A549 (cell line): ENCODE results near the gene ENO2. TPM values are rescaled to one million over a fixed set of nuclear protein-coding genes. Genes with fewer than 3 reads are reported as not detected.

Experiments
- ATAC-seq, 2 experiments: fragments of 200-7000 bp in 1 of 2; fragments of >200 bp in 1 of 2; cut with Nextera tagmentation in 1 of 2; cut with Tn5 transposase in 1 of 2; 3 replicates each; pipeline versions ENCODE4 v1.8.0 to v1.9.1; 2018 to 2020; ENCODE audit warnings: mild to moderate bottlenecking in 1 of 2, moderate library complexity in 1 of 2
- CTCF ChIA-PET: fragments of 300-600 bp; sonication (Branson Sonifier 250); formaldehyde crosslinking; extraction: SDS; loops from one replicate; lab custom pipeline; 2021; ENCODE audit warnings: antibody characterized with exemption, inconsistent platforms; lab: Yijun Ruan, JAX
- POLR2A ChIA-PET: fragments of 350-600 bp; formaldehyde crosslinking; extraction: SDS; loops from one replicate; lab custom pipeline; 2021; ENCODE audit warnings: antibody characterized with exemption, inconsistent platforms; lab: Yijun Ruan, JAX
- DNase-seq, 2 experiments: peaks; one replicate each; pipeline versions ENCODE4 v3.0.0 to v3.0.0-alpha.2; 2011 to 2016; ENCODE audit warnings: low read depth in 1 of 2, low spot score in 1 of 2
- FAIRE-seq: peaks from 2 replicates; lab custom pipeline; 2011; peaks lifted over from hg19 to GRCh38; lab: Jason Lieb, UNC
- H3K27ac ChIP-seq, 2 experiments: fragments of >200 bp; sonication (Bioruptor Twin); formaldehyde crosslinking; 3 replicates each; pipeline ENCODE4 v1.5.1; 2016 to 2017
- H3K4me1 ChIP-seq: fragments of >200 bp; sonication (Bioruptor Twin); formaldehyde crosslinking; 3 replicates; pipeline ENCODE4 v1.6.1; 2016
- H3K4me2 ChIP-seq: fragments of >200 bp; sonication (Bioruptor Twin); formaldehyde crosslinking; 3 replicates; pipeline ENCODE4 v1.6.1; 2016
- H3K4me3 ChIP-seq: fragments of >200 bp; sonication (Bioruptor Twin); formaldehyde crosslinking; 3 replicates; pipeline ENCODE4 v1.5.1; 2016
- H3K9me3 ChIP-seq: fragments of >200 bp; sonication (Bioruptor Twin); formaldehyde crosslinking; 3 replicates; pipeline ENCODE4 v1.6.1; 2016
- CBX8 ChIP-seq: fragments of 200-600 bp; sonication (generic); IDR thresholded peaks from 2 replicates; pipeline ENCODE4 v1.6.1; 2016
- CHD2 ChIP-seq: fragments of 150-350 bp; IDR thresholded peaks from 2 replicates; pipeline ENCODE4 v1.6.1; 2014; ENCODE audit warnings: low read length; ENCODE audit not compliant: partially characterized antibody
- EHMT2 ChIP-seq: fragments of 200-600 bp; sonication (generic); IDR thresholded peaks from 2 replicates; pipeline ENCODE4 v1.6.1; 2016; ENCODE audit warnings: antibody characterized with exemption, low read depth, mild to moderate bottlenecking, moderate library complexity
- EP300 ChIP-seq, 2 experiments: fragments of >200 bp; sonication (Bioruptor Twin); formaldehyde crosslinking; IDR thresholded peaks; 2 replicates in 1 of 2; 3 replicates in 1 of 2; pipeline ENCODE4 v1.6.1; 2016 to 2017
- FOSB ChIP-seq: fragments of 250-450 bp; sonication (Bioruptor Pico); IDR thresholded peaks from 2 replicates; pipeline ENCODE4 v1.5.0; 2020; ENCODE audit warnings: mild to moderate bottlenecking, moderate library complexity
- HEYL ChIP-seq: fragments of 250-450 bp; sonication (Bioruptor Pico); IDR thresholded peaks from 2 replicates; pipeline ENCODE4 v1.8.0; 2021; ENCODE audit warnings: mild to moderate bottlenecking, moderate library complexity
- HOXB13 ChIP-seq: fragments of 250-450 bp; sonication (Bioruptor Pico); IDR thresholded peaks from 2 replicates; pipeline ENCODE4 v1.5.0; 2020; ENCODE audit warnings: low read depth, mild to moderate bottlenecking, moderate library complexity
- MYC ChIP-seq: IDR thresholded peaks from 2 replicates; pipeline ENCODE4 v1.6.1; 2012; ENCODE audit warnings: mild to moderate bottlenecking, inconsistent platforms, low read length, improper control_type of control experiment, borderline replicate concordance
- NFE2L2 ChIP-seq: fragments of 150-350 bp; conservative IDR thresholded peaks from 2 replicates; pipeline ENCODE4 v1.6.1; 2014; ENCODE audit warnings: low read length
- NR3C1 ChIP-seq: fragments of >200 bp; sonication (Bioruptor Twin); formaldehyde crosslinking; IDR thresholded peaks from 3 replicates; pipeline ENCODE4 v1.6.1; 2017
- POLR2A ChIP-seq: IDR thresholded peaks from 2 replicates; pipeline ENCODE4 v1.6.1; 2012; ENCODE audit warnings: mild to moderate bottlenecking, low read length
- RNF2 ChIP-seq: fragments of 200-600 bp; sonication (generic); IDR thresholded peaks from 2 replicates; pipeline ENCODE4 v1.6.1; 2016; ENCODE audit warnings: low read depth, mild to moderate bottlenecking, antibody characterized with exemption, moderate library complexity, borderline replicate concordance
- SMC3 ChIP-seq: fragments of >200 bp; sonication (Bioruptor Twin); formaldehyde crosslinking; IDR thresholded peaks from 3 replicates; pipeline ENCODE4 v1.6.1; 2018; ENCODE audit warnings: inconsistent platforms
- TP53 ChIP-seq: fragments of 250-450 bp; sonication (Bioruptor Pico); IDR thresholded peaks from 2 replicates; pipeline ENCODE4 v1.5.0; 2021; ENCODE audit warnings: mild to moderate bottlenecking, moderate library complexity
- ZC3H11A ChIP-seq: fragments of 450-650 bp; IDR thresholded peaks from 2 replicates; pipeline ENCODE4 v1.6.1; 2014; ENCODE audit warnings: antibody characterized with exemption, mild to moderate bottlenecking
- ZNF302 ChIP-seq: fragments of 250-450 bp; sonication (Bioruptor Pico); IDR thresholded peaks from 2 replicates; pipeline ENCODE4 v1.9.0; 2021; ENCODE audit warnings: inconsistent platforms, mild to moderate bottlenecking, moderate library complexity
- ZSCAN20 ChIP-seq: fragments of 250-450 bp; sonication (Bioruptor Pico); IDR thresholded peaks from 2 replicates; pipeline ENCODE4 v1.8.0; 2022; ENCODE audit warnings: mild to moderate bottlenecking, moderate library complexity
- WGBS: methylation state at CpG from one replicate; pipeline ENCODE4 v1.1.6; 2017; ENCODE audit errors: missing lambda C conversion rate; 5-methylcytosine and 5-hydroxymethylcytosine counted together
- polyA plus RNA-seq, 4 experiments: library from polyadenylated mRNA; depleted of rRNA in 3 of 4; stranded (reverse); fragments of >200 nt; fragmentation: RNase III in 1 of 4; extraction: RNeasy Plus Mini Kit Qiagen cat#74134 plus additional on column Dnase treatment in 1 of 4; gene quantifications; 2 replicates in 3 of 4; 3 replicates in 1 of 4; pipeline ENCODE4 v1.2.3, GENCODE V29; 2011 to 2017
- TF ChIP-seq, protein P1 (sequence below): fragments of >200 bp; sonication (Bioruptor Twin); formaldehyde crosslinking; IDR thresholded peaks from 3 replicates; pipeline ENCODE4 v1.5.1; 2016
- TF ChIP-seq, protein P2 (sequence below): fragments of >200 bp; sonication (Bioruptor Twin); formaldehyde crosslinking; IDR thresholded peaks from 3 replicates; pipeline ENCODE4 v1.6.1; 2016
- TF ChIP-seq, protein P3 (sequence below): fragments of >200 bp; sonication (Bioruptor Twin); formaldehyde crosslinking; IDR thresholded peaks from 2 replicates; pipeline ENCODE4 v1.6.1; 2016

Gene ENO2
- polyA plus RNA-seq, 2 of the 4 experiments (the other 2 are of a cell fraction) = 26.2 to 38.6 TPM

DNA sequence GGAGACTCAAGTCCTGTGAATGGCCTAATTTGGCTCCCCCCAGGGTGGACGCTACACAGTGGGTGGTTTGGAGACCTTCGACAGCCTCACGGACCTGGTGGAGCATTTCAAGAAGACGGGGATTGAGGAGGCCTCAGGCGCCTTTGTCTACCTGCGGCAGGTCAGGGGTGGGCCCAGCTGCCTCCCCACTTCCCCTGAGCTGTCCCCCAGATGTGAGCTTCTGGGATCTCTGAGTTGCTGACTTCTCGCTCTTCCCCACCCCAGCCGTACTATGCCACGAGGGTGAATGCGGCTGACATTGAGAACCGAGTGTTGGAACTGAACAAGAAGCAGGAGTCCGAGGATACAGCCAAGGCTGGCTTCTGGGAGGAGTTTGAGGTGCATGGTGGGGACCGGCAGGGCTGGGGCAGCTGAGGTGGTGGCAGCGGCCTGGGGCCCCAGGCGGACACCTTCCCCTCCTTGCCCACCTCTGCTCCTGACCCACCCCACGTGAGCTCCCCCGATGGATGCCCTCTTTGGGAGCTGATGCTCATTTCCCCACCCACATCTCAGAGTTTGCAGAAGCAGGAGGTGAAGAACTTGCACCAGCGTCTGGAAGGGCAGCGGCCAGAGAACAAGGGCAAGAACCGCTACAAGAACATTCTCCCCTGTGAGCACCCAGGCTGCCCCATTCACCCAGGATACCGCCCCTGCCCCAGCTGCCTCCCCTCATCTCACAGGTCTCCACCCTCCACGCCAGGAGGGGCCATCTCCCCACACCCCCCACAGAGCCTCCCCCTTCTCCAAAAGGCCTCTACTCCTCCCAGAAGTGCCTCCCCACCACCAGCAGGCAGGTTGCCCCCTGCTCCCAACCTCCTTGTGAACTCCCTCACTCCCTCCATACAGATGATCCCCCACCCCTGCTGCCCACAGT is 41.0 kb downstream of the ENO2 start:
- 92% methylated on average over 22 of the region's 22 CpGs for WGBS
- H3K4me3 ChIP-seq = no peak overlapping the region
- CTCF ChIA-PET = interaction anchor here (1.4 to 3.3 kb wide), 5 partner anchors 9 to 189 kb away, joined by 3 to 18 read pairs (median 11); partner anchors contain the start of genes C12orf57 and RNU7-1
- TF ChIP-seq, protein P1, sequence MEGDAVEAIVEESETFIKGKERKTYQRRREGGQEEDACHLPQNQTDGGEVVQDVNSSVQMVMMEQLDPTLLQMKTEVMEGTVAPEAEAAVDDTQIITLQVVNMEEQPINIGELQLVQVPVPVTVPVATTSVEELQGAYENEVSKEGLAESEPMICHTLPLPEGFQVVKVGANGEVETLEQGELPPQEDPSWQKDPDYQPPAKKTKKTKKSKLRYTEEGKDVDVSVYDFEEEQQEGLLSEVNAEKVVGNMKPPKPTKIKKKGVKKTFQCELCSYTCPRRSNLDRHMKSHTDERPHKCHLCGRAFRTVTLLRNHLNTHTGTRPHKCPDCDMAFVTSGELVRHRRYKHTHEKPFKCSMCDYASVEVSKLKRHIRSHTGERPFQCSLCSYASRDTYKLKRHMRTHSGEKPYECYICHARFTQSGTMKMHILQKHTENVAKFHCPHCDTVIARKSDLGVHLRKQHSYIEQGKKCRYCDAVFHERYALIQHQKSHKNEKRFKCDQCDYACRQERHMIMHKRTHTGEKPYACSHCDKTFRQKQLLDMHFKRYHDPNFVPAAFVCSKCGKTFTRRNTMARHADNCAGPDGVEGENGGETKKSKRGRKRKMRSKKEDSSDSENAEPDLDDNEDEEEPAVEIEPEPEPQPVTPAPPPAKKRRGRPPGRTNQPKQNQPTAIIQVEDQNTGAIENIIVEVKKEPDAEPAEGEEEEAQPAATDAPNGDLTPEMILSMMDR = no peak
- TF ChIP-seq HOXB13 (no peak), SMC3 (no peak), ZC3H11A (no peak), CBX8 (no peak), POLR2A (no peak), TP53 (CRISPR knock-in tag) (no peak), MYC (no peak), CHD2 (no peak), HEYL (CRISPR knock-in tag) (no peak), ZNF302 (CRISPR knock-in tag) (no peak), NR3C1 (no peak), FOSB (no peak), EP300 (IDR thresholded peaks at IDR 0.05) (no peak)
- TF ChIP-seq, all 56 proteins: peak for 0
- ATAC-seq = no peak
- FAIRE-seq = no peak
- POLR2A ChIA-PET = interaction anchor here (1.3 kb wide), 1 partner anchor 9 kb away, joined by 4 read pairs; no protein-coding TSS in a partner anchor
- H3K27ac ChIP-seq = no peak overlapping the region
- no peaks in the 10 kb centered on the region for H3K4me1 ChIP-seq
- no peaks in the 10 kb centered on the region for H3K9me3 ChIP-seq
- no peak overlapping the region for H3K4me2 ChIP-seq
- DNase-seq = no peak

DNA sequence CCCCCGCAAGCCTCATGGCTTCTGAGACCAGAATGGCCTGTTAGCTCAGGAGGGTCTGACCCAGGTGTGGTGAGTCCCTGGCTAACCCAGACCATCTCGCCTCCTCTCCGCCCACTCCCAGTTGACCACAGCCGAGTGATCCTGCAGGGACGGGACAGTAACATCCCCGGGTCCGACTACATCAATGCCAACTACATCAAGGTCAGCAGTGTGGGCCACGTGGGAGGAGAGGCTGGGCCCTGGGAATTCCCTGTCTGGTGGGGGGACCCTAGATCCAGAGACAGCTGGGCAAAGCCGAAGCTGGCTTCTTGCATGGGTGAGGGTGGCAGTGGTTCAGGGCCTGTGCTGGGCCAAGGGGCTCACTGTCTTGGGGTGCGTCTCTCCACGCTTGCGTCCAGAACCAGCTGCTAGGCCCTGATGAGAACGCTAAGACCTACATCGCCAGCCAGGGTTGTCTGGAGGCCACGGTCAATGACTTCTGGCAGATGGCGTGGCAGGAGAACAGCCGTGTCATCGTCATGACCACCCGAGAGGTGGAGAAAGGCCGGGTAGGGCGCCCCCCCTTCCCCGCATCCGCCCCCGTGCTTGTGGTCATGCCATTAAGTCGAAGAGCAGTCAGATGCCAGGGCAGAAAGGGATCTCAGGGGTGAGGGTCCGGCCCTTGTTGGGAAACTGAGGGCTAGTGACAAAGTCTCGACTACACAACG is 41.8 kb downstream of the ENO2 start:
- Histone ChIP-seq H3K9me3 (no peaks in the 10 kb centered on the region), H3K4me3 (no peak overlapping the region), H3K4me1 (peaks cover 5% of the 10 kb centered on the region), H3K27ac (no peak overlapping the region), H3K4me2 (no peak overlapping the region)
- TF ChIP-seq SMC3 = no peak
- TF ChIP-seq, protein P2, sequence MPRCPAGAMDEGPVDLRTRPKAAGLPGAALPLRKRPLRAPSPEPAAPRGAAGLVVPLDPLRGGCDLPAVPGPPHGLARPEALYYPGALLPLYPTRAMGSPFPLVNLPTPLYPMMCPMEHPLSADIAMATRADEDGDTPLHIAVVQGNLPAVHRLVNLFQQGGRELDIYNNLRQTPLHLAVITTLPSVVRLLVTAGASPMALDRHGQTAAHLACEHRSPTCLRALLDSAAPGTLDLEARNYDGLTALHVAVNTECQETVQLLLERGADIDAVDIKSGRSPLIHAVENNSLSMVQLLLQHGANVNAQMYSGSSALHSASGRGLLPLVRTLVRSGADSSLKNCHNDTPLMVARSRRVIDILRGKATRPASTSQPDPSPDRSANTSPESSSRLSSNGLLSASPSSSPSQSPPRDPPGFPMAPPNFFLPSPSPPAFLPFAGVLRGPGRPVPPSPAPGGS = no peak
- no peak for TF ChIP-seq ZC3H11A
- TF ChIP-seq RNF2 = no peak
- TF ChIP-seq ZSCAN20 (CRISPR knock-in tag) = no peak
- TF ChIP-seq, protein P3, sequence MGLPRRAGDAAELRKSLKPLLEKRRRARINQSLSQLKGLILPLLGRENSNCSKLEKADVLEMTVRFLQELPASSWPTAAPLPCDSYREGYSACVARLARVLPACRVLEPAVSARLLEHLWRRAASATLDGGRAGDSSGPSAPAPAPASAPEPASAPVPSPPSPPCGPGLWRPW = no peak
- TF ChIP-seq EP300 (IDR thresholded peaks at IDR 0.05) = no peak
- TF ChIP-seq EHMT2 = no peak
- no peak for TF ChIP-seq NFE2L2
- FAIRE-seq (no peak), DNase-seq (no peak), ATAC-seq (no peak)
- CTCF ChIA-PET = interaction anchor here (1.2 to 11.2 kb wide), 6 partner anchors 9 to 157 kb away, joined by 3 to 354 read pairs (median 11); partner anchors contain the start of genes C12orf57 and RNU7-1
- POLR2A ChIA-PET = interaction anchor here (1.3 kb wide), 1 partner anchor 10 kb away, joined by 4 read pairs; no protein-coding TSS in a partner anchor
- WGBS = 80% methylated on average over 26 of the region's 28 CpGs
